ENCODE data around the gene SCAP. TPM values are rescaled to one million over a fixed set of nuclear protein-coding genes. Genes with fewer than 3 reads are reported as not detected.
A peak's percentile ranks its signal among the peaks of the same experiment; 100 is the strongest.

Gene SCAP
- total and polyA plus RNA-seq, 2 of the 13 experiments (the other 11 are each of a cell fraction or from before 2014, with no cell fraction given): 40.4 to 53.3 TPM

- TF ChIP-seq TIGD3 (CRISPR knock-in tag; IDR thresholded peaks at IDR 0.05; ENCODE audit: borderline replicate concordance) (peak; percentile 77), ZNF639 (CRISPR knock-in tag; conservative IDR thresholded peaks at IDR 0.05) (no peak), ZNF274 (CRISPR knock-in tag; IDR thresholded peaks at IDR 0.05) (peak; percentile 75; the same call in 1 of the 2 replicates), ZNF781 (CRISPR knock-in tag; IDR thresholded peaks at IDR 0.05; ENCODE audit: borderline replicate concordance, not compliant biosample characterization) (peak; percentile 85), ZIK1 (CRISPR knock-in tag; IDR thresholded peaks at IDR 0.05; ENCODE audit: borderline replicate concordance, low read depth) (peak; percentile 77; the same call in 1 of the 2 replicates), ZNF879 (CRISPR knock-in tag; IDR thresholded peaks at IDR 0.05) (0 out of 2 replicates have a peak, but pooled peaks have one; percentile 47), ATM (IDR thresholded peaks at IDR 0.05; ENCODE audit: borderline replicate concordance) (no peak), ETS1 (CRISPR knock-in tag; IDR thresholded peaks at IDR 0.05) (no peak), SPEN (CRISPR knock-in tag; IDR thresholded peaks at IDR 0.05; ENCODE audit: low read depth) (peak; percentile 83), RXRA (CRISPR knock-in tag; IDR thresholded peaks at IDR 0.05) (peak; percentile 84), IRF2 (CRISPR knock-in tag; IDR thresholded peaks at IDR 0.05) (peak; percentile 89), ZNF776 (CRISPR knock-in tag; IDR thresholded peaks at IDR 0.05) (peak; percentile 61; the same call in 1 of the 2 replicates), PRDM10 (CRISPR knock-in tag; IDR thresholded peaks at IDR 0.05; ENCODE audit: low read depth) (peak; percentile 51), MAZ (IDR thresholded peaks at IDR 0.05; ENCODE audit: borderline replicate concordance, low read depth, low read length) (peak; percentile 68), MAZ (CRISPR knock-in tag; IDR thresholded peaks at IDR 0.05; ENCODE audit: low read depth) (peak; percentile 49; the same call in 1 of the 2 replicates), ZNF546 (CRISPR knock-in tag; conservative IDR thresholded peaks at IDR 0.05) (no peak), ZNF235 (CRISPR knock-in tag; IDR thresholded peaks at IDR 0.05; ENCODE audit: borderline replicate concordance) (peak; percentile 53; the same call in 1 of the 2 replicates), ZXDC (CRISPR knock-in tag; IDR thresholded peaks at IDR 0.05) (peak; percentile 85)
These were observed 37.6 kb upstream of the SCAP start, which contains the start of gene ELP6 (continued) for GRCh38 chr3:47513125-47513929.

Data from HepG2 (cell line).